ENCODE results near the gene HTR7.

The HTR7 gene

GRCh38 chr10:90858461-90858968 lies 676 bp upstream of the HTR7 start:
- TF ChIP-seq TAF1 (IDR thresholded peaks at IDR 0.05; ENCODE audit: low read depth) (no peak), NFIC (IDR thresholded peaks at IDR 0.05) (no peak), USF1 (IDR thresholded peaks at IDR 0.05) (no peak), REST (IDR thresholded peaks at IDR 0.05; ENCODE audit: low read depth) (no peak), CEBPB (IDR thresholded peaks at IDR 0.05) (no peak), TCF12 (IDR thresholded peaks at IDR 0.05; ENCODE audit: low read depth) (no peak)

- TF ChIP-seq MAX (IDR thresholded peaks at IDR 0.05) (no peak), EP300 (IDR thresholded peaks at IDR 0.05; ENCODE audit: borderline replicate concordance) (no peak), TAF1 (IDR thresholded peaks at IDR 0.05; ENCODE audit: low read depth) (no peak), REST (IDR thresholded peaks at IDR 0.05; ENCODE audit: low read depth) (no peak), YY1 (IDR thresholded peaks at IDR 0.05; ENCODE audit: low read depth) (no peak), CEBPB (IDR thresholded peaks at IDR 0.05) (no peak), USF1 (IDR thresholded peaks at IDR 0.05) (no peak), FOXM1 (IDR thresholded peaks at IDR 0.05; ENCODE audit: borderline replicate concordance, low read depth) (no peak), RAD21 (IDR thresholded peaks at IDR 0.05; ENCODE audit: low read depth) (no peak), TCF12 (IDR thresholded peaks at IDR 0.05; ENCODE audit: low read depth) (no peak), NFIC (IDR thresholded peaks at IDR 0.05) (no peak), CREB1 (IDR thresholded peaks at IDR 0.05; ENCODE audit: low read depth) (no peak), TEAD4 (IDR thresholded peaks at IDR 0.05) (no peak), ZBTB7A (IDR thresholded peaks at IDR 0.05; ENCODE audit: low read depth) (no peak), EGR1 (IDR thresholded peaks at IDR 0.05) (no peak)
Observed at GRCh38 chr10:90856964-90857634, 740 bp downstream of the HTR7 start.

- no peak for TF ChIP-seq FOXM1 (IDR thresholded peaks at IDR 0.05; ENCODE audit: borderline replicate concordance, low read depth)
- TF ChIP-seq RAD21 (IDR thresholded peaks at IDR 0.05; ENCODE audit: low read depth), result no peak
- TF ChIP-seq EP300 (IDR thresholded peaks at IDR 0.05; ENCODE audit: borderline replicate concordance), result no peak
- TF ChIP-seq NFIC (IDR thresholded peaks at IDR 0.05), result no peak
Observed at GRCh38 chr10:90856261-90856660, 1.6 kb downstream of the HTR7 start.

GRCh38 chr10:90855126-90855525 lies 2.7 kb downstream of the HTR7 start:
- TF ChIP-seq TAF1 (IDR thresholded peaks at IDR 0.05; ENCODE audit: low read depth) (no peak), TCF12 (IDR thresholded peaks at IDR 0.05; ENCODE audit: low read depth) (no peak), EP300 (IDR thresholded peaks at IDR 0.05; ENCODE audit: borderline replicate concordance) (no peak), FOXM1 (IDR thresholded peaks at IDR 0.05; ENCODE audit: borderline replicate concordance, low read depth) (no peak), ZBTB7A (IDR thresholded peaks at IDR 0.05; ENCODE audit: low read depth) (no peak), NFIC (IDR thresholded peaks at IDR 0.05) (no peak), MAX (IDR thresholded peaks at IDR 0.05) (no peak), REST (IDR thresholded peaks at IDR 0.05; ENCODE audit: low read depth) (no peak), TEAD4 (IDR thresholded peaks at IDR 0.05) (no peak), CREB1 (IDR thresholded peaks at IDR 0.05; ENCODE audit: low read depth) (no peak), YY1 (IDR thresholded peaks at IDR 0.05; ENCODE audit: low read depth) (no peak), EGR1 (IDR thresholded peaks at IDR 0.05) (no peak)

Data from Ishikawa (cell line).